DOHH2 (cell line): ENCODE data around the gene C16orf54.

Source experiments
- CTCF ChIP-seq: fragments of 200-600 bp; sonication (generic); IDR thresholded peaks from one replicate; pipeline ENCODE4 v1.5.1; 2014; ENCODE audit warnings: antibody characterized with exemption, mild to moderate bottlenecking, low read depth, low read length; ENCODE audit not compliant: poor library complexity, severe bottlenecking
- EZH2phosphoT487 ChIP-seq: fragments of 200-600 bp; sonication (generic); IDR thresholded peaks from 2 replicates; pipeline ENCODE4 v1.6.1; 2017; ENCODE audit warnings: borderline replicate concordance, mild to moderate bottlenecking, antibody characterized with exemption, low read length, moderate library complexity, mixed read lengths

- no peak for TF ChIP-seq CTCF
- TF ChIP-seq EZH2phosphoT487 = no peak
These were observed 16.1 kb upstream of the C16orf54 start for GRCh38 chr16:29761882-29762281.
